Measurements from ENCODE around the gene ZNF584.

ZNF584 gene

GRCh38 chr19:58381460-58382212 lies 26.8 kb upstream of the ZNF584 start:
- TF ChIP-seq CTCF (IDR thresholded peaks at IDR 0.05; ENCODE audit: low read depth, low read length) = no peak

DNA sequence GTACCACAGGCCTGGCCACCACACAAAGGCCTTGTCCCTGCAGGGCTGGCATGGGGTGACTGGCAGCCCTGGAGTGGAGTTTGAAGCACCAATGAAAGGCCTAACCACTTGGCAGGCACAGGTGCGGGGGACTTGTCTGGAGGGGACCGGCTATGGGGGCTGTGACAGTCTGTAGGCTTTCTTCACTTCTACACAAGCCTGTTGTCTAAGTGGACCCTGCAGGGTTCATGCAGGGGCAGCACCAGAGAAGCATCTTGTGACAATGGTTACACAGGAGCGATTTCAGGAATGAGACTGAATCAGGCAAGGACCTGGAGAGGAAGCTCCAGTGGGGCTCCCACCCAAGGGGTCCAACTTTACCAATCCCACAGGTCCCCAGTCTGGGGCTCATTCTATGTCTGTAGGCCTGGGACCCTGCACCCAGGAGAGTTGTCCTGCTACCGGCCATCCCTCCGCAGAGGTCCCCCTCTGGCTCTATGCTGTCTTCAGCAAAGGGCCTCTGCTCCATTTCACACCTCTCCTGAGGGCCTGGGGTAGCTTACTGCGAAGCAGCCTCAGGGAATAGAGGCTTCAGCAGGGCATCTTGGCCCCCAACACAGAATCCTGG lies 25.3 kb upstream of the ZNF584 start:
- TF ChIP-seq CTCF (IDR thresholded peaks at IDR 0.05; ENCODE audit: low read depth, low read length) = no peak
- no peak for DNase-seq (ENCODE audit: extremely low read depth, low read depth)

More at GRCh38 chr19:58381460-58382212, 26.8 kb upstream of the ZNF584 start:
- no peak for DNase-seq (ENCODE audit: extremely low read depth, low read depth)

GRCh38 chr19:58385313-58385890 lies 23.0 kb upstream of the ZNF584 start:
- DNase-seq (ENCODE audit: extremely low read depth, low read depth) = no peak
- no peak for TF ChIP-seq CTCF (IDR thresholded peaks at IDR 0.05; ENCODE audit: low read depth, low read length)

DNA sequence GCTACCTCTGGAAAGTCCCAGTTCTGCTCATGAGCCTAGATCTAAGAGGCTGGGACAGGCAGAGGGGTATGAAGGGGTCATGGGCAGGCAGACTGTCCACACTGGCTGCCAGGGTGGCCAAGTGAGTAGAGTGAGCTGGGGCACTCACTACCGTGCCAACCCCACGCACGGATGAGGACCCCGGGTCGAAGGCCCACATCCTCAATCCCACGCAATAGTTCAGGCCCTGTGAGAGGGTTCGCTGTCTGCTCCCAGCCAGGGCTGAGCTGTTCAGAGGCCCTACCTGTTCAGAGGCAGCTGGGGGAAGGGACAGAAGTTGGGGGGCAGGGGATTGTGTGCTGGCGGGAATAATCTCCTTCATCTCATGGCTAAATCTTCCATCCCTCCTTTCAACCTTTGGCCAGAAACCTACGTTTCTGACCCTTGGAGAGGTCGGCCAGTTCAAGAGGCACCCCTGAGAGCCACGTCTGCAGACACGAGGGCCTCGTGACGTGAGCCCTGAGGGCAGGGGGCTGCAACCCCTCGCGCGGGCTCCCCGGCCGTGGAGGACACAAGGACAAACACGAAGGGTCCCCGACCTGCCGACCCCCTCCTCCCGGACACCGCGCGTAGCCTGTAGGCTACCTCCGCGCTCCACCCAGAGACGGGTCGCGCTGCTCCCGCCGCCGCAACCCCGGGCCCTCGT lies 22.4 kb upstream of the ZNF584 start:
- DNase-seq (ENCODE audit: extremely low read depth, low read depth) = no peak
- TF ChIP-seq CTCF (IDR thresholded peaks at IDR 0.05; ENCODE audit: low read depth, low read length) = no peak

GRCh38 chr19:58386576-58387337 lies 21.7 kb upstream of the ZNF584 start, which contains the start of gene RPS5:
TSS of gene RPS5 (plus strand) at chr19:58387269. CDS start at chr19:58388138, 869 bp downstream.
- no peak for TF ChIP-seq CTCF (IDR thresholded peaks at IDR 0.05; ENCODE audit: low read depth, low read length)

DNA sequence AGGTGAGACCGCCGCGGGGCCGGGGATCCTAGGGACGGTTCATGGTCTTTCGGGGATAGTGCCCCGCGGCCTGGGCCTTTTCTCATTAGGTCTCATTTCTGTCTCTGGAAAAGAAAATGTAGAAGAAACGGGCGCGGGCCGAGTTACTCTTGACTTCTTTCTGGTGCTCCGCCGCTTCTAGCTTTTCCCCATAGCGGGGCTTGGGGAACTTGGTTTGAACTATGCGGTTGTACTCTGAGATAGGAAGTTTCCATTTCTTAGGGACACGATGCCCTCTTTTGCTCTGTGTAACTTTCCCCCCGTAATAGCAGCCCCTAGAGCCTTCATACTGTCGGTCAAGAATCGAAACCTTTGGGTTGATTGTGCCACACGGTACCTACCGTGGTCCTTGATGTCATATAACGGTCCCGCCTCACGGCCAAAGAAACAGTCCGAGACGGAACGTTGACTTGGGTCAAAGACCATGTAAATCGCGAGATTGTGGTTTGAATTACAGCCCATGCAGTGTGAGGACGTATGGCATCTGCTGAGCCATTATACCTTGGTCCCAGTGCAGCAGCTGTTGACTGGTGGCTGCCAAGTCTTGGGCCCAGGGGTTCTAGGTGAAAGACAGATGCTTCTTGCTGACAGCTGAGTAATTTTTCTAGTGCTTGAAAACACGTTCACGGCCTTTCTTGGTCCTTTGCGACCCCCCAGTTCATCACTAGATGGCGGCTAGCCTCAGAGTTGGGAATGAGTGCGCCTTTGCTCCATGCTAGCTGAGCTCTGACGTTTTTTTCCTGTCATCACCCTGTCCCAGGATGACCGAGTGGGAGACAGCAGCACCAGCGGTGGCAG lies 20.9 kb upstream of the ZNF584 start:
- DNase-seq (ENCODE audit: extremely low read depth, low read depth) = no peak
- no peak for TF ChIP-seq CTCF (IDR thresholded peaks at IDR 0.05; ENCODE audit: low read depth, low read length)

More at GRCh38 chr19:58386576-58387337, 21.7 kb upstream of the ZNF584 start, which contains the start of gene RPS5:
- DNase-seq (ENCODE audit: extremely low read depth, low read depth) = peak; percentile 98

Measured in AG09319 (cell line).